Activated CD4-positive, alpha-beta T cell treated with anti-CD3 and anti-CD28 coated beads for 48 hours (primary cell): ENCODE measurements around the gene PDCD7.
"Not testable (repeated sequence)": the region's sequence is repeated elsewhere in the genome, so short reads cannot be mapped to it uniquely, and the experiment has no call there.

Experiments
- DNase-seq: peaks from one replicate; pipeline ENCODE4 v3.0.0-alpha.2; 2020

PDCD7 gene

GRCh38 chr15:65089206-65089824, 44.3 kb downstream of the PDCD7 start:
- no peak for DNase-seq

GRCh38 chr15:65088643-65089021, 45.0 kb downstream of the PDCD7 start:
- no peak for DNase-seq

- no peak for DNase-seq
Observed at GRCh38 chr15:65087873-65088642, 45.5 kb downstream of the PDCD7 start.

- no peak for DNase-seq
Observed at GRCh38 chr15:65087411-65087810, 46.2 kb downstream of the PDCD7 start.

DNA sequence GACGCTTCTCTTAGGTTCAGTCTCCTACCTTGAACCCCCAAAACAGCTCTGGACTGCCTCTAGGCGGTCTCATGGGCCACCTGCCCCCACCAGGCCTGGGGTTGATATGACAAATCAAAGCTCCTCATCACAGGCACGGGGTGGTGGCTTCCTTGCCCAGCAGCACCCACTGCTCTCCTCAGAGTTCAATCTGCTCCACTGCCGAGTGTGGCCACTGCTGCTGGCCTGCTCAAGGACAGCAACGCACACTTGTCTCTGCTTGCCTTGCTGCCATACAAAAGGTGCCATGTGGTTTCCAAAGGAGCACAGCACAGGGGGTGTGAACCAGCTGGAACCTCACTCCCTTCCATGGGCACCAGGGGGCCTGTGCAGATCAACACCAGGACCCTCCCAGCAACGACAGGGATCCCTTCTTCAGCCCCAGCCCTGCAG, 46.9 kb downstream of the PDCD7 start:
- peak; percentile 23 for DNase-seq

DNA sequence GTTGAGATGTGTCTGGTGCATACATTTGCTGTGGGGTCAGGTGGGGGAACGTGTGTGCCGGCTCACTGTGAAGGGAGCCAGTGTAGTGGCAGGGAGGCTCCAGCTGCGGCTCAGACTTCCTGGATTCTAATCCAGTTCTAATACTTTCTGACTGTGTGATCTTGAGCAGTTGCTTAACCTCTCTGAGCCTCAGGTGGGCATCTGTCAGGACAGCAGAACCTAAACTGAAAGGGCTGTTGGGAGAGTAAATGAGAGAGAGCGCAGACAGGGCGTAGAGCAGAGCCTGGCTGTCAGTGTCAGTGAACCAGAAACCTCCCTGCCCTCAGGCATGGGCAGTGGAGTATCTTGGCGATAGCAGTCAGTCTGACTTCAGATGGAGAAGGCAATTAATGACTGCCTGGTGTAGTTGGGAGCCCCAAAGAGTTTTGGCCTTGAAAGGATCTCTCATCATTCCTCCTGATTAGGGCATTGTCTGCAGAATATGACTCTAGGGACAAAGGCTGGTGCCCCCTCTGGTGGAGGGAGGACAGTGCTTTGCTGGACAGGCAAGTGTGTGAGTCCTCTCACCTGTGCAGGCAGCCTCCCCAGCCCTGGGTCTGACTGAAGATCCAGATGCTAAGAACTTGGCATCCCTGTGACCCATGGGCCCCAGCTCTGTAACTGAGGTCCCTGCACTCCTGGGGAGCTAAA, 47.5 kb downstream of the PDCD7 start:
- DNase-seq, result peak; percentile 28

GRCh38 chr15:65085207-65085753, 48.3 kb downstream of the PDCD7 start:
- DNase-seq, result no peak

GRCh38 chr15:65084500-65085206, 49.0 kb downstream of the PDCD7 start:
- no peak for DNase-seq

- DNase-seq, result no peak
Observed at GRCh38 chr15:65083262-65083701, 50.3 kb downstream of the PDCD7 start.

DNA sequence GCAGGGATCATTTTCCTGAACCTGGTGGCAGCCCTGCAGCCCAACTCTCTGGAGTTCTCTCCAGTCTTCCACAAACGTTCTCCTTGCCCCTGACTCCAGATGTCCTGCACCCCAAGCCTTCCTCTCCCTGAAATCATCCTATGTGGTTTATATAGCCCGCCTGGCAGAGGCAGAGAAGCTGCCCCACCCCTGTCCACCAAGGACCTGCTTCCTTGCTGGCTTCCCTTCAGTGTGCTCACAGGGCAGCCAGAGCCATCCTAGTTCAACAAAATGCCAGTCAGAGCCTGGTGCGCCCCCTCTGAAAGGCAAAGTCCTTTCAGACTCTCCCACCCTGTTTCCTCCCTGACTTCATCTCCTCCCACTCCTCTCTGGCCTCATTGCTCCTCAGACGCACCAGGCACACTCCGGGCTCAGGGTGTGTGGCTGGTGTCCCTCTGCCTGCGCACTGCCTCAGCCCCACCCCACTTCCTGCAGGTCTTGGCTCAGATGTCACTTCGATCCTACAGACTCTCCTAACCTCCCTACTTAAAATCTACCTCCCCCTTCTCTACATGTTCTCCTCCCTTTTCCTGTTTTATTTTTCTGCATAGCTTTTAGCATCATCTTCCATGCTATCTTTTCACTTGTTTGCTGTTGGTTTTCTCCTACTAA, 51.2 kb downstream of the PDCD7 start:
- DNase-seq, result peak; percentile 28

- peak; percentile 51 for DNase-seq
Observed at GRCh38 chr15:65081758-65082157, 51.9 kb downstream of the PDCD7 start.

GRCh38 chr15:65081270-65081669, 52.3 kb downstream of the PDCD7 start:
- DNase-seq, result no peak

GRCh38 chr15:65079580-65079979, 54.0 kb downstream of the PDCD7 start:
- no peak for DNase-seq

- peak; percentile 75 for DNase-seq
Observed at GRCh38 chr15:65077981-65078352, 55.6 kb downstream of the PDCD7 start.

DNA sequence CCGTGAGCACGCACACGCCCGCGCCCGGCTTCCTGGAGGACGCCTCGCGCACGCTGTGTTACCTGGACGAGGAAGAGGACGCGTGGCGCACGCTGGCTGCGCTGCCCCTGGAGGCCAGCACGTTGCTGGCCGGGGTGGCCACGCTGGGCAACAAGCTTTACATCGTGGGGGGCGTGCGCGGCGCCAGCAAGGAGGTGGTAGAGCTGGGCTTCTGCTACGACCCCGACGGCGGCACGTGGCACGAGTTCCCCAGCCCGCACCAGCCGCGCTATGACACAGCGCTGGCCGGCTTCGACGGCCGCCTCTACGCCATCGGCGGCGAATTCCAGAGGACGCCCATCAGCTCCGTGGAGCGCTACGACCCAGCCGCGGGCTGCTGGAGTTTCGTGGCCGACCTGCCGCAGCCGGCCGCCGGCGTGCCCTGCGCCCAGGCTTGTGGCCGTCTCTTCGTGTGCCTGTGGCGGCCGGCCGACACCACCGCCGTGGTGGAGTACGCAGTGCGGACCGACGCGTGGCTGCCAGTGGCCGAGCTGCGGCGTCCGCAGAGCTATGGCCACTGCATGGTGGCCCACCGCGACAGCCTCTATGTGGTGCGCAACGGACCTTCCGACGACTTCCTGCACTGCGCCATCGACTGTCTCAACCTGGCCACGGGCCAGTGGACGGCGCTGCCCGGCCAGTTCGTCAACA, 56.2 kb downstream of the PDCD7 start:
- no peak for DNase-seq

GRCh38 chr15:65076486-65077290, 56.9 kb downstream of the PDCD7 start, which contains the start of gene KBTBD13:
Gene KBTBD13 (plus strand): TSS chr15:65076746. CDS start chr15:65076816, 70 bp downstream.
- no peak for DNase-seq

GRCh38 chr15:65075607-65076395, 57.8 kb downstream of the PDCD7 start:
- DNase-seq, result not testable (repeated sequence)

DNA sequence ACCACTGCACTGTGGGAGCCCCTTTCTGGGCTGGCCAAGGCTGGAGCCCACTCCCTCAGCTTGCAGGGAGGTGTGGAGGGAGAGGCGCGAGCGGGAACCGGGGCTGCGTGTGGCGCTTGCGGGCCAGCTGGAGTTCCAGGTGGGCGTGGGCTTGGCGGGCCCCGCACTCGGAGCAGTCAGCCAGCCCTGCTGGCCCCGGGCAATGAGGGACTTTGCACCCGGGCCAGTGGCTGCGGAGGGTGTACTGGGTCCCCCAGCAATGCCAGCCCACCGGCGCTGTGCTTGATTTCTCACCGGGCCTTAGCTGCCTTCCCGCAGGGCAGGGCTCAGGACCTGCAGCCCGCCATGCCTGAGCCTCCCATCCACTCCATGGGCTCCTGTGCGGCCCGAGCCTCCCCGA, 58.7 kb downstream of the PDCD7 start:
- DNase-seq, result not testable (repeated sequence)

DNA sequence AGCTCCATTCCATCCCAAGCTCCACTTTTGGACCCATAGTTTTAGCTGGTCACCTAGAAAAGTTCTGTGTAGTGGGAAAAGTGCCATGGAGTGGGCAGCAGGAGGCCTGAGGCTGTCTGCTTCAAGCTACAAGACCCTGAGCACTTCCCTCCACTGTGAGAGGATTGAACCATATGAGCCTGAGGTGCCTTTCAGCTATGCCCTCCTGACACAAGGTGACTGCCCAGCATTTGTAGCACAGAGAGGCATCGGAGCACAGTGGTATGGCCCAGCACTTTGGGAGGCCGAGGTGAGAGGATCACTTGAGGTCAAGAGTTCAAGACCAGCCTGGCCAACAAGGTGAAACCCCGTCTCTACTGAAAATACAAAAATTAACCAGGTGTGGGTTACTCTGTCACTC, 61.0 kb downstream of the PDCD7 start:
- DNase-seq, result no peak

DNA sequence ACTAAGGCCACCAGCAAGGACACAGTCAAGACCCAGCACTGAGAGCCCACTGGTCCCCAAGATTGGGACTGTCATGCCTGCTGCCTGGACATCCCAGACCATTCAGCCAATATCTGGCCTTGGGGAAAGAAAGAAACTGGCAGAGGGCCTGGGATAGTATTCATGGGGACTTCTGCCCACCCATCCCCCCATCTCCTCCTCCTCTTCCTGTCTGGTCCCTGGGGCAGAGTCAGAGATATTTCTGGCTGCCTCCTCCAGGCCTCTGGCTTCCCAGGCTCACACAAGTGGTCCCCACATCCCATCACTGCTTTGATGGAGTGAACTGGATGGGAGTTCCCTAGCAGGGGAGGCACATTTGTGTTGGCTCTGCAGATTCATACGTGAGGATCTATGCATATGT, 61.6 kb downstream of the PDCD7 start:
- DNase-seq, result no peak
